Left ventricle myocardium inferior (tissue), 1 donor: ENCODE data around the gene SLC5A12. TPM values are rescaled to one million over a fixed set of nuclear protein-coding genes. Genes with fewer than 3 reads are reported as not detected.

Experiments used
- DNase-seq: peaks from one replicate; pipeline ENCODE4 v3.0.0-alpha.2; 2020
- H3K27ac ChIP-seq: fragments of 200-600 bp; replicated peaks from 2 replicates; pipeline ENCODE4 v1.8.0; 2021
- H3K27me3 ChIP-seq: fragments of 200-600 bp; 2 replicates; pipeline ENCODE4 v1.8.0; 2021; ENCODE audit warnings: low read depth
- H3K36me3 ChIP-seq: fragments of 200-600 bp; 2 replicates; pipeline ENCODE4 v1.8.0; 2021
- H3K4me1 ChIP-seq: fragments of 200-600 bp; 2 replicates; pipeline ENCODE4 v1.8.0; 2021
- H3K4me3 ChIP-seq: fragments of 200-600 bp; 2 replicates; pipeline ENCODE4 v1.8.0; 2021; ENCODE audit warnings: mild to moderate bottlenecking, moderate library complexity
- H3K9me3 ChIP-seq: fragments of 200-600 bp; replicated peaks from 2 replicates; pipeline ENCODE4 v1.8.0; 2021
- CTCF ChIP-seq: fragments of 200-600 bp; IDR thresholded peaks from 2 replicates; pipeline ENCODE4 v1.8.0; 2021; ENCODE audit warnings: antibody characterized with exemption, mild to moderate bottlenecking, borderline replicate concordance
- intact Hi-C: fragments of 100-400 bp; cut with micrococcal nuclease; formaldehyde crosslinking; loops from one replicate; pipeline ENCODE4 v1.11.0; 2022
- total RNA-seq: library from RNA; stranded (reverse); fragmentation: NEBNext Ultra II Directional; extraction: Animal tissue kit (Norgen Biotek cat#: 25700); gene quantifications from one replicate; pipeline ENCODE4 v1.2.1, GENCODE V29; 2021
- donor health status: DM: no; HTN: yes; CAD: no; lungs with severe emphysema.

The SLC5A12 gene
- total RNA-seq, 1 donor from 2014 or later, result not detected

DNA sequence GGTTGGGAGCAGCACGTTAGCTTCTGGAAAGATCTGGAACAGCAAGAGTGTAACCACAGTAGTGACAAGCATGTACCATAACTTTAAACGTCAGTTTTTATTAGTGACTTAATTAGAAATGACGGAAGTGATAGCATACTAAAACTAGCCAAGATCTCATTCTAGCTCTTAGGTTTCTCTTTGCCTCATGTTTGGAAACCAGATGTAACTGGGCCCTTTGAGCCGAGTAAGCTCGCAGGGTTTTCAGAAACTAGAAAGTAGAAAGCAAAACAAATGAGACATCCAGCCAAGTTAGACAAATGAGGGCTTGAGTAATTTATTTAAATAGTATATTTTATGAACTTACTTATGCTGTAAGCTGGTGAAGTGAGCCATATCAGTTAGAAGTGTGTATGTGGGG is 40.2 kb upstream of the SLC5A12 start:
- peaks cover 4% of the 10 kb centered on the region for H3K4me1 ChIP-seq
- H3K27ac ChIP-seq, result no peak overlapping the region
- H3K9me3 ChIP-seq, result no peaks in the 10 kb centered on the region
- TF ChIP-seq CTCF, result no peak
- H3K27me3 ChIP-seq, result no peaks in the 10 kb centered on the region
- DNase-seq, result no peak
- intact Hi-C loops, result no loop called here
- no peaks in the 10 kb centered on the region for H3K36me3 ChIP-seq
- H3K4me3 ChIP-seq, result no peak overlapping the region

GRCh38 chr11:26761361-26761809 is 39.5 kb upstream of the SLC5A12 start:
- no peak for TF ChIP-seq CTCF
- DNase-seq, result no peak
- H3K4me3 ChIP-seq, result no peak overlapping the region
- intact Hi-C loops, result no loop called here
- no peaks in the 10 kb centered on the region for H3K27me3 ChIP-seq
- no peaks in the 10 kb centered on the region for H3K9me3 ChIP-seq
- H3K36me3 ChIP-seq, result no peaks in the 10 kb centered on the region
- H3K27ac ChIP-seq, result no peak overlapping the region
- peaks cover 4% of the 10 kb centered on the region for H3K4me1 ChIP-seq

DNA sequence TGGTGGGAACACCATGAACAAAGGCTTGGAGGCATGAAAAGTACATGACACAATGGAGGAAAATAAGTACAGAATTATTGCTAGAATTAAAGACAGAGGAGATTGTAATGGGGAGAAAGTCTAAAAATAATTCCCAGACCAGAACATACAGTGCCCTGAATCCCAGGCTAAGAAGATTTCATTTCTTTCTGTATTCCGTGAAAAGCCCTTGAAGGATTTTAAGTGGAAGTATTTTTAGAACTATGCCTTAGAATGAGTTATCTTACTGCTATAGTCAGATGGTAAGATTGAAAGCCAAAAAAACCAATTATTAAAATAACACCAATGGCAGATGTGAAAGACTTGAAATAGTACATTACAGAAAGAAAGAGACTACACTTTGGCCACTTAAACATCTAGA is 36.1 kb upstream of the SLC5A12 start:
- Histone ChIP-seq H3K36me3 (no peaks in the 10 kb centered on the region), H3K4me1 (peaks cover 4% of the 10 kb centered on the region), H3K9me3 (no peaks in the 10 kb centered on the region), H3K4me3 (no peak overlapping the region), H3K27me3 (no peaks in the 10 kb centered on the region), H3K27ac (no peak overlapping the region)
- intact Hi-C loops, result no loop called here
- DNase-seq, result no peak
- TF ChIP-seq CTCF, result no peak

DNA sequence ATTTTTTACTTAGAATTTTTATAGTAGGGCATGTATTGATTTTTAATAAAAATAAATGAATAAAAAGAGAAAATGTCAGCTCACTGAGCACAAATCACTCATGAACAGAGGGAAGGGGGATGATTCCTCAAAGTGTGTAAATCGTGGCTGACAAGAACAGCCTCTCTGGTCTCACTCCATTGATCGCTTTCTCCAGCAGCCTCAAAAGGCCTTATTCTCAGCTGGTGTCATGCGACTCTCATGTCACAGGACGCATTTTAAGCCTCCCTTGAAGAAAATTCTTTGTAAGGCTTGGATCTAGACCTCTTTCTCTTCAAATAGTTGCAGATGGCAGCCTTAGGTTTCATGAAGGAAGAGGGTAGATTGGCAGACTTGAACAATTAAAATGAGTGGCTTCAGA is 33.9 kb upstream of the SLC5A12 start:
- no peaks in the 10 kb centered on the region for H3K27me3 ChIP-seq
- no peak for TF ChIP-seq CTCF
- no peak for DNase-seq
- peaks cover 4% of the 10 kb centered on the region for H3K4me1 ChIP-seq
- H3K4me3 ChIP-seq, result no peak overlapping the region
- H3K36me3 ChIP-seq, result no peaks in the 10 kb centered on the region
- intact Hi-C loops, result no loop called here
- no peak overlapping the region for H3K27ac ChIP-seq
- no peaks in the 10 kb centered on the region for H3K9me3 ChIP-seq

GRCh38 chr11:26753723-26754504 is 32.1 kb upstream of the SLC5A12 start:
- Histone ChIP-seq H3K9me3 (no peaks in the 10 kb centered on the region), H3K27me3 (no peaks in the 10 kb centered on the region), H3K4me3 (no peak overlapping the region), H3K36me3 (no peaks in the 10 kb centered on the region), H3K4me1 (peaks cover 4% of the 10 kb centered on the region), H3K27ac (no peak overlapping the region)
- intact Hi-C loops, result loop anchor here (5.0 kb wide), 1 partner anchor 408 kb away; no protein-coding TSS in a partner anchor
- no peak for DNase-seq
- peak; percentile 74 for TF ChIP-seq CTCF
